GM21737 (cell line): ENCODE data around the gene ALPK1.

ENCODE experiments used
- ATAC-seq: cut with Tn5 transposase; IDR thresholded peaks from one replicate; pipeline ENCODE4 v1.9.1; 2021; ENCODE audit warnings: mild to moderate bottlenecking, moderate library complexity; ENCODE audit not compliant: unreplicated experiment

Gene ALPK1

GRCh38 chr4:112327965-112328733 is 31.0 kb downstream of the ALPK1 start:
- peak; percentile 70 for ATAC-seq

GRCh38 chr4:112328734-112329130 is 31.6 kb downstream of the ALPK1 start:
- ATAC-seq: no peak

- ATAC-seq: no peak
Measured at GRCh38 chr4:112329672-112330375, 32.7 kb downstream of the ALPK1 start.

- ATAC-seq: no peak
Measured at GRCh38 chr4:112330921-112331320, 33.8 kb downstream of the ALPK1 start.

GRCh38 chr4:112332398-112332797 is 35.2 kb downstream of the ALPK1 start:
- no peak for ATAC-seq

GRCh38 chr4:112340023-112340422 is 42.9 kb downstream of the ALPK1 start:
- no peak for ATAC-seq

- no peak for ATAC-seq
Measured at GRCh38 chr4:112341033-112341432, 43.9 kb downstream of the ALPK1 start.

GRCh38 chr4:112343330-112344080 is 46.3 kb downstream of the ALPK1 start:
- ATAC-seq: no peak

GRCh38 chr4:112348488-112349158 is 51.5 kb downstream of the ALPK1 start:
- ATAC-seq: no peak

GRCh38 chr4:112352736-112353135 is 55.6 kb downstream of the ALPK1 start:
- ATAC-seq: no peak

- ATAC-seq: no peak
Measured at GRCh38 chr4:112355662-112356061, 58.5 kb downstream of the ALPK1 start.

GRCh38 chr4:112357453-112357852 is 60.3 kb downstream of the ALPK1 start:
- no peak for ATAC-seq

GRCh38 chr4:112357897-112358296 is 60.7 kb downstream of the ALPK1 start:
- ATAC-seq: no peak

- no peak for ATAC-seq
Measured at GRCh38 chr4:112358415-112358814, 61.2 kb downstream of the ALPK1 start.

GRCh38 chr4:112358952-112359749 is 62.0 kb downstream of the ALPK1 start:
- ATAC-seq: no peak

GRCh38 chr4:112361181-112361791 is 64.1 kb downstream of the ALPK1 start:
- ATAC-seq: peak; percentile 80

- no peak for ATAC-seq
Measured at GRCh38 chr4:112370466-112370865, 73.3 kb downstream of the ALPK1 start.

GRCh38 chr4:112371361-112371760 is 74.2 kb downstream of the ALPK1 start:
- no peak for ATAC-seq

- ATAC-seq: no peak
Measured at GRCh38 chr4:112374850-112375249, 77.7 kb downstream of the ALPK1 start.

GRCh38 chr4:112377171-112377570 is 80.0 kb downstream of the ALPK1 start:
- peak; percentile 73 for ATAC-seq
